ENCODE data around the gene TRIM9.

DNA sequence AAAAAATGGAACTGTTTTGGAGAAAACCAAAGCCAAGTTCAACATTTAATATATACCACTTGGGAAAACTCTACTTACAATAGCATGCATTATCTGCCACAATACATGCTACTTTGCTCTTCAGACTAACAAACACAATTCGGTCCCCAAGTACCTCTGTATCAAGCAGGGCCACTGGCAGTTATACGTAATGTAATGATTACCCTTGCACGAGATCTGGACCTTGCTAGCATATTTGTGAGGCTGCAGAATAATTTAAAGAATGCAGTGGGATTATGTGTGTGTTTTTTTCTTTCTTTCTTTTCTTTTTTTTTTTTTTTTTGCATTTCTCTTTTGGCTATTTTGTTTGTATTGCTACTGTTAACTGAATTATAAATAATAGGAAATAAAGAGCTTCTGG, 127.8 kb downstream of the TRIM9 start:
- TF ChIP-seq, protein P1, sequence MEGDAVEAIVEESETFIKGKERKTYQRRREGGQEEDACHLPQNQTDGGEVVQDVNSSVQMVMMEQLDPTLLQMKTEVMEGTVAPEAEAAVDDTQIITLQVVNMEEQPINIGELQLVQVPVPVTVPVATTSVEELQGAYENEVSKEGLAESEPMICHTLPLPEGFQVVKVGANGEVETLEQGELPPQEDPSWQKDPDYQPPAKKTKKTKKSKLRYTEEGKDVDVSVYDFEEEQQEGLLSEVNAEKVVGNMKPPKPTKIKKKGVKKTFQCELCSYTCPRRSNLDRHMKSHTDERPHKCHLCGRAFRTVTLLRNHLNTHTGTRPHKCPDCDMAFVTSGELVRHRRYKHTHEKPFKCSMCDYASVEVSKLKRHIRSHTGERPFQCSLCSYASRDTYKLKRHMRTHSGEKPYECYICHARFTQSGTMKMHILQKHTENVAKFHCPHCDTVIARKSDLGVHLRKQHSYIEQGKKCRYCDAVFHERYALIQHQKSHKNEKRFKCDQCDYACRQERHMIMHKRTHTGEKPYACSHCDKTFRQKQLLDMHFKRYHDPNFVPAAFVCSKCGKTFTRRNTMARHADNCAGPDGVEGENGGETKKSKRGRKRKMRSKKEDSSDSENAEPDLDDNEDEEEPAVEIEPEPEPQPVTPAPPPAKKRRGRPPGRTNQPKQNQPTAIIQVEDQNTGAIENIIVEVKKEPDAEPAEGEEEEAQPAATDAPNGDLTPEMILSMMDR (IDR thresholded peaks at IDR 0.05; ENCODE audit: low read depth, low read length), result no peak
- no peak for TF ChIP-seq EZH2phosphoT487 (IDR thresholded peaks at IDR 0.05; ENCODE audit: low read depth)

All from OCI-LY3 (cell line).